ENCODE data around the gene SYT3.
A peak's percentile ranks its signal among the peaks of the same experiment; 100 is the strongest.
"Not testable (repeated sequence)": the region's sequence is repeated elsewhere in the genome, so short reads cannot be mapped to it uniquely, and the experiment has no call there.

The SYT3 gene

DNA sequence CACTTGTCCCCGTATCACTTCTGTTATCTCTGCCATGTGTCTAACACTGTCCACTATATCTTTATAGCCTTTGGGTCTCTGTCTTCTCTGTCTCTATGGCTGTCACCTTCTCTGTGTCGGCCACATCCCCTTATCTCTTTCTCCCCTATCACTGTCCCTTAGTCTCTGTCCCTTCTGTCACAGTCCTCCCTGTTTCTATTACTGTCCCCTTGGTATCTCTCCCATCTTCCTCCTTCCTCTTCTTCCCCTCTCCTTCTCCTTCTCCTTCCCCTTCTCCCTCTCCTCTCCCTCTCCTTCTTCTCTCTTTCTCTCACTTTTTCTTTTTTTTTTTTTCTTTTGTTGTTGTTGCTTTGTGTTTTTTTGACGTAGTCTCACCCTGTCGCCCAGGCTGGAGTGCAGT lies 36.7 kb downstream of the SYT3 start:
- no peak for DNase-seq (ENCODE audit: low read depth)

DNA sequence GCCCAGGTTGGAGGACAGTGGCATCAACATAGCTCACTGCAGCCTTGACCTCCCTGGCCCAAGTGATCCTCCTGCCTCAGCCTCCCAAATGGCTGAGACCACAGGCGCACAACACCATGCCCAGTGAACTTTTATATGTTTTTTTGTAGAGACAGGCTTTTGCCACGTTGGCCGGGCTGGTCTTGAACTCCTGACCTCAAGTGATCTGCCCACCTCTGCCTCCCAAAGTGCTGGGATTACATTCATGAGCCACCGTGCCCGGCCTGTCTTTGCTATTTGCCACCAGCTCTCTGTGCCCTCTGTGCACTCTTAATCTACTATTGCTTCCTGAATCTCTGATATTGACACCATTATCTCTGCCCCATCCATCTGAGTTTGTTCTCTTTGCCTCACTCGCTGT lies 37.2 kb downstream of the SYT3 start:
- DNase-seq (ENCODE audit: low read depth) = no peak

DNA sequence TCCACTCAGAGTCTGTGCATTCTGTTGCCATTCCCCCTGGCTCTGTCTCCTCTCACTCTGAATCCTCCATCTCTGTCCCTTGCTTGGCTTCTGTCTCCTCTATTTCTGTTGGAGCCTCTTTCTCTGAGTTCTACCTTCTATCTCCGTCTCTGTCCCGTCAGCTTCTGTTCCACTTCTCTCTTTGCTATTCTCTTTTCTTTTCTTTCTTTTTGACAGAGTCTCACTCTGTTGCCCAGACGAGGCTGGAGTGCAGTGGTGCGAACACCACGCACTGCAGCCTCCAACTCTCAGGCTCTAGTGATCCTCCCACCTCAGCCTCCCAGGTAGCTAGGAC lies 37.6 kb downstream of the SYT3 start:
- DNase-seq (ENCODE audit: low read depth) = no peak

DNA sequence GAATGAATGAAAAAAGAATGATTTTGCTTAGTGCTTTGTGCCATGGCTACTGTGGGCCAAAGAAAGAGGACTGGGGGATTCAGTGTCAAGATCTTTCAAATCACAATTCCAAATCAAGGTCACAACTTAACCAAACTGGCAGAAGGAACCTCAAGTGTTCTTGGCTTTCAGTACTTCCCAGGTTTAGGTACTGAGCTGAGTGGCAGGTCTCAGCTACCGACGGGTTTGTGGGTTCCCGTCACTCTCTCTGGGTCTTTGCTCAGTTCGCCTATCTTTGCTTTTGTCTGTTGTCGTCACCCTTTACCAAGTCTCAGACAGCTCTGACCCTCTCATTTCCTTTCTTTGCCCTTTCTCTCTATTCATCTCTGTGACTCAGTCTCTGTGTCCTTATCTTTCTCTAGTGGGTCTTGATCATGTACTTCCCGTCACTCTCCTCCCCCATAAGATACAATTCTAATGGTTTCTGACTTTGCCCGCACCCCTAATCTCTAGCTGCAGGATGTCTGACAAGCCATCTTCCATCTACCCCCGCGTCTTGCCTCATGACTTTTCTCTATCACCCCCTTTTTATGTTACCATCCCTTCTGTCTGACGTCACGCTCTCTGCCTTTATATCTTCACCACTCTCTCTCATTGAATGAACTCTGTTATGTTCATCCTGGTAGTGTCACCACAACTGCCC lies 38.1 kb downstream of the SYT3 start:
- peak; percentile 84 for DNase-seq (ENCODE audit: low read depth)

DNA sequence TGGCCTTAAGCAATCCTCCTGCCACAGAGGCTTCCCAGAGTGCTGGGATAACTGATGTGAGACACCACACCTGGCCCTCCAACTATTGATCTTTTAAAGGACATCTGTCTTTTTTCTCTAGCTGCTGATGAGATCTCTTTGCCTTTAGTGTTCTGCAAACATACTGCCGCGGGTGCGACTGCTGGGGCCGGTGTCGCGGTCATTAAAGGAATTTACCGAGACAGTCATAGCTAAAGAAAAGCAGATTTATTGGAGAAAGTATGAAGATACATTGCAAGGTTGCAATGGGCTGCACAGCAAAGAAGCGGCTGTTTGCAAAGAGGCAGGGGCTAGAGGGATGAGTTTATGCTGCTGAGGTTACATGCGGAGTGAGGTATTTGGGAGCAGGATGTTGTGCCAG lies 40.3 kb downstream of the SYT3 start:
- DNase-seq (ENCODE audit: low read depth) = peak; percentile 42

DNA sequence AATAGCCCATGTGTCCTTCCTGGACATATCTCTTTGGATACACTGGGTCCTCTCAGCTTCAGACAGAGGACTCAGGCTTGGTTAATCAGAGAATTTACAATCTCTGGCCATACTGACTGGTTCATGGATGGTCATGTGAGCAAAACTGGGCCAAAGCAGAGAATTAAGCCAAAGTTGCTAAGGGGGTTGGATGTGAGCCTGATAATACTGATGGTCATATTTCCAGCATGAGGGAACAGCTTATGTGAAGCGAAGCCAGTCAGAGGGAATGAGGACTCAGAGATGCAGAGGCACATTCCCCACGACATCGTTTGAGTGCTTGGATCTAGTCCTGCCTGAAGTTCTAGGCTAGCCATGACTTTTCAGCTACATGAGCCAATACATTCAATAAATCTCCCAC lies 49.5 kb downstream of the SYT3 start:
- no peak for DNase-seq (ENCODE audit: low read depth)

DNA sequence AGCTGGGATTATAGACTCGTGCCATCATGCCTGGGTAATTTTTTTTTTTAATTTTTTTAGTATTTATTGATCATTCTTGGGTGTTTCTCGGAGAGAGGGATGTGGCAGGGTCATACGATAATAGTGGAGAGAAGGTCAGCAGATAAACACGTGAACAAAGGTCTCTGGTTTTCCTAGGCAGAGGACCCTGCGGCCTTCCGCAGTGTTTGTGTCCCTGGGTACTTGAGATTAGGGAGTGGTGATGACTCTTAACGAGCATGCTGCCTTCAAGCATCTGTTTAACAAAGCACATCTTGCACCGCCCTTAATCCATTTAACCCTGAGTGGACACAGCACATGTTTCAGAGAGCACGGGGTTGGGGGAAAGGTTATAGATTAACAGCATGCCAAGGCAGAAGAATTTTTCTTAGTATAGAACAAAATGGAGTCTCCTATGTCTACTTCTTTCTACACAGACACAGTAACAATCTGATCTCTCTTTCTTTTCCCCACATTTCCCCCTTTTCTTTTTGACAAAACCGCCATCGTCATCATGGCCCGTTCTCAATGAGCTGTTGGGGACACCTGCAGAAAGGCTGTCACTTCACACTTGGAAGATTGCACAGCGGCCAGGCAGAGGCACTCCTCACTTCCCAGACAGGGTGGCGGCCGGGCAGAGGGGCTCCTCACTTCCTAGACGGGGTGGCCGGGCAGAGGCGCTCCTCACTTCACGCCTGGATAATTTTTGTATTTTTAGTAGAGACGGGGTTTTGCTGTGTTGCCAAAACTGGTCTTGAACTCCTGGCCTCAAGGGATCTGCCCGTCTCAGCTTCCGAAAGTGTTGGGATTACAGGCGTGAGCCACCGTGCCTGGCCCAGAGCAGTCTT lies 57.7 kb downstream of the SYT3 start:
- DNase-seq (ENCODE audit: low read depth) = not testable (repeated sequence)

DNA sequence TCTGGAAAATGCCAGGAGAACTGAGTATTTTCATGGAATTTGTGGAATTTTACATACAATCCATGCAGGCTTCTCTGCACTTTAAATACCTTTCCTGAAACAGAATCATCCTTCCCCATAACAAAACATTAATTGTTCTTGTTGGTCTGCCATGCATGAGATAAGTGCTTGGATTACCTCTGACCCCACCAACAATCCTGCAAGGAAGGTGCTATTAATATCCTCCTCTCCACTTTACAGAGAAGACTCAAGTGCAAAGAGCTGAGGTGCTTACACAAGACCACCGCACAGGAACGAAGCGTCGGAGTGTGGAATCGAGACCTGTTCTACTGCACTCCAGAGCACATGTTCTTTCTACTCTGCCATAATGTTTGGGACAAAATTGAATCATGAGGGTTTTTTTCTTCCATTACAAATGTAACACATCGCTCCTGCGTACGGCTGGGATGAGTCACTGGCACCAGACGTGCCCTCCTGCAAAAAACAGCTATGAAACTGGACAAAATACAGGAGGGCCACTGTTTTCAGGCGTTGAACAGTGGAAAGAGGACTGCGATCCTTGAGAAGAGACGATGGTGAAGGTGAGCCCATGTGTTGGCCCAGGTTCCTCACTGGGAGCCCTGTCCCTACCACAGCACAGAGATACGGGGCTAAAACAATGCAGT lies 58.6 kb downstream of the SYT3 start:
- DNase-seq (ENCODE audit: low read depth) = no peak

DNA sequence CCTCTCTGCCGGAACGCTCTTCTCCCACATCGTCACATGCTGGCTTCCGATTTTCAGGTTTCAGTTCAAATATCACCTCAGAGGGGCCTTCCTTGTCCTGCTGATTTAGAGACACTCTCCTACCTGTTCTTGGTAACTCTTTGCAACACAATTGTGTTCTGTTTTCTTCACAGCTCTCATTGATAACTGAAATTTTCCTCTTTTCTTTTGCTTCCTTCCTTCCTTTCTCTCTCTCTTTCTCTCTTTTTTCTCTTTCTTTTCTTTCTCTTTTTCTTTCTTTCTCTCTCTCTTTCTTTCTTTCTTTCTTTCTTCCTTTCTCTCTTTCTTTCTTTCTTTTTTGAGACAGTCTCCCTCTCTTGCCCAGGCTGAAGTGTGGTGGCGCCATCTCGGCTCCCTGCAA lies 59.4 kb downstream of the SYT3 start:
- DNase-seq (ENCODE audit: low read depth) = no peak

DNA sequence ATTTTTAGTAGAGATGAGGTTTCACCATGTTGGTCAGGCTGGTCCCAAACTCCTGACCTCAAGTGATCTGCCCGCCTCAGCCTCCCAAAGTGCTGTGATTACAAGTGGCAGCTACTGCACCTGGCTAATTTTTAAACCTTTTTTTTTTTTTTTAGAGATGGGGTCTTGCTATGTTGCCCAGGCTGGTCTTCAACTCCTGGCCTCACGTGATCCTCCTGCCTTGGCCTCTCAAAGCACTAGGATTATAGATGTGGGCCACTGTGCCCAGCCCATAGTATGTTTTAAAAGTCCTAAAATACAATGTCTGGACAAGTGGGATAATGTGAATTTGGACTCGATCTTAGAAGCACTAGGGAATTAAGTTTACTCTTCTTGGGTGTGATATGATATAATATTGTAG lies 62.9 kb downstream of the SYT3 start:
- DNase-seq (ENCODE audit: low read depth) = not testable (repeated sequence)

DNA sequence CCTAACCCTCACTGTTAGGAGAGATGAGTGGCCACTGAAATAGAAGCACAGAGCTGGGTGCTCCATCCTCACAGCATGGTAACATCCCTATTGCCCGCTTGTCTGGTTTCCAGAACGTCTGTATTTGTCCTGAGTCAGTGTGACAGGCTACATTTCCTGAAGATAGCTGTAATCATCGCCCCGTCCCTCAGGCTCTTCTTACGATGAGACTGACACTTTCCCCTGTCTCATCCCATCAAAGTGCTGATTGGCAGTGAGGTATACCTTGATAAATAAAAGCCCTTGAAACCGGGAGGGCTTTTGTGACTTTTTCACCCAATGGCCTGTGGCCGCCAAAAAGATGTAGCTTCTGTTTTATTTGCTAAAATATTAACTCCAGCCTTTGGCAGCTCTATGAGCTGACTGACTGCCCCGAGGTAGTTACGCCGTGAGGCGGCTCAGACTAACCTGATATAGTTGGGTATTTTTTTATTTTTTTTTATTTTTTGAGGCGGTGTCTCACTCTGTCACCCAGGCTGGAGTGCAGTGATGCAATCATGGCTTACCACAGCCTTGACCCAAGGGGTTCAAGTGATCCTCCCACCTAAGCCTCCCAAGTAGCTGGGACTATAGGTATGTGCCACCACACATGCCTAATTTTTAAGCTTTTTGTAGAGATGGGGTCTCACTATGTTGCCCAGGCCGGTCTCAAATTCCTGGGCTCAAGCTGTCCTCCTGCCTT lies 65.8 kb downstream of the SYT3 start:
- DNase-seq (ENCODE audit: low read depth) = no peak
